Measurements from ENCODE around the gene SH2D7. TPM values are rescaled to one million over a fixed set of nuclear protein-coding genes. Genes with fewer than 3 reads are reported as not detected.

SH2D7 gene
- total RNA-seq, 2 experiments from 2014 or later, result not detected

- Mint-ChIP-seq H3K4me3 (no peak overlapping the region), H3K4me1 (peaks cover 17% of the 10 kb centered on the region), H3K36me3 (ENCODE audit: low read depth) (no peaks in the 10 kb centered on the region), H3K27ac (no peak overlapping the region), H3K9me3 (no peaks in the 10 kb centered on the region), H3K27me3 (no peaks in the 10 kb centered on the region)
- ChIA-PET CTCF (interaction anchor here (0.5 to 5.3 kb wide), 23 partner anchors 10 to 1011 kb away, joined by 3 to 41 read pairs (median 4); no protein-coding TSS in a partner anchor), POLR2A (interaction anchor here (0.6 kb wide), 2 partner anchors 13 to 597 kb away, joined by 3 read pairs; no protein-coding TSS in a partner anchor)
- no peak for DNase-seq
Observed at GRCh38 chr15:78112551-78112950, 20.2 kb downstream of the SH2D7 start.

GRCh38 chr15:78120523-78120922, 28.2 kb downstream of the SH2D7 start:
- Mint-ChIP-seq H3K9me3 (no peaks in the 10 kb centered on the region), H3K4me1 (peaks cover 2% of the 10 kb centered on the region), H3K4me3 (no peak overlapping the region), H3K27me3 (no peaks in the 10 kb centered on the region), H3K27ac (no peak overlapping the region), H3K36me3 (ENCODE audit: low read depth) (no peaks in the 10 kb centered on the region)
- ChIA-PET POLR2A (no interaction called here), CTCF (interaction anchor here (0.9 to 2.1 kb wide), 4 partner anchors 10 to 161 kb away, joined by 3 to 15 read pairs (median 4); partner anchors contain the start of gene CIB2)
- no peak for DNase-seq

GRCh38 chr15:78125267-78125666, 32.9 kb downstream of the SH2D7 start:
- no peak for DNase-seq
- ChIA-PET CTCF (interaction anchor here (1.3 to 1.4 kb wide), 2 partner anchors 12 to 80 kb away, joined by 3 read pairs; no protein-coding TSS in a partner anchor), POLR2A (no interaction called here)
- Mint-ChIP-seq H3K27me3 (no peaks in the 10 kb centered on the region), H3K9me3 (no peaks in the 10 kb centered on the region), H3K4me3 (no peak overlapping the region), H3K36me3 (ENCODE audit: low read depth) (no peaks in the 10 kb centered on the region), H3K27ac (no peak overlapping the region), H3K4me1 (peaks cover 3% of the 10 kb centered on the region)

- Mint-ChIP-seq H3K27me3 (no peaks in the 10 kb centered on the region), H3K9me3 (no peaks in the 10 kb centered on the region), H3K36me3 (ENCODE audit: low read depth) (no peaks in the 10 kb centered on the region), H3K4me3 (no peak overlapping the region), H3K4me1 (peaks cover 20% of the 10 kb centered on the region), H3K27ac (no peak overlapping the region)
- CTCF ChIA-PET, result interaction anchor here (1.1 to 3.0 kb wide), 3 partner anchors 14 to 68 kb away, joined by 3 to 15 read pairs (median 5); no protein-coding TSS in a partner anchor
- DNase-seq, result no peak
- POLR2A ChIA-PET, result no interaction called here
Observed at GRCh38 chr15:78127882-78128281, 35.5 kb downstream of the SH2D7 start.

DNA sequence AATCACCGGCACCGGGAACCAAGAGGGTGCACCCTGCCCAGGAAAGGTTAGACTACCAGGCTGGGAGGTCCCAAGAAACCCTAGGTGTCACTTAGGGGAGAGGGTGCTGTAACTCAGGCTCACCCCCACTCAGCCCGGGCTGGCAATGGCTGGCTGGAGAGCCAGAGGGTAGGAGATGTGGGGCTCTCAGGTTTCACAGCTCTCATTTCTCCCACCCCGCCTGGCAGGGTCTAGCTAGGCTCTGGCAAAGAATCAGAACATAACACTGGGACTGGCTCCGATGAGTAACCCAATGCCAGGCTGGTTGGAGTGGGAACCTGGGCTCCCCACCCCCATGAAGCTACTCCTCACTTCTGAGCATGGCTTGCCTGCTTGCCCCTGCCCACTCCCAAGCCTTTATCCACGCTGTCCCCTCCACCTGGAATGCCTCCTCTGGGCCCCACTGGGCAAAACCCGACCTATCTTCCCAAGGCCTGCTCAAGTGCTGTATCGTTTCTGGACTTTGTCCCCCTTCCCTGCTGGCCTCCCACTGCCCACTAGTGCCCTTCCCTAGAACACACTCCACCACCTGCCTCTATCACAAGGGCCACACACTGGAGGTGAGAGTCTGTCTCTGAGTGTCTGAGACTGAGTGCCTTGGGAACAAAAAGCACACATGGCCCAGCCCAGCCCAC, 36.9 kb downstream of the SH2D7 start:
- H3K27ac Mint-ChIP-seq, result peak overlapping the region; percentile 63
- no peaks in the 10 kb centered on the region for H3K9me3 Mint-ChIP-seq
- ChIA-PET POLR2A (no interaction called here), CTCF (interaction anchor here (0.7 to 3.0 kb wide), 4 partner anchors 8 to 66 kb away, joined by 3 to 15 read pairs (median 15); no protein-coding TSS in a partner anchor)
- no peak for DNase-seq
- H3K4me3 Mint-ChIP-seq, result no peak overlapping the region
- no peaks in the 10 kb centered on the region for H3K36me3 Mint-ChIP-seq (ENCODE audit: low read depth)
- H3K4me1 Mint-ChIP-seq, result peaks cover 26% of the 10 kb centered on the region
- H3K27me3 Mint-ChIP-seq, result no peaks in the 10 kb centered on the region

- H3K4me1 Mint-ChIP-seq, result peaks cover 26% of the 10 kb centered on the region
- peak overlapping the region; percentile 71 for H3K4me3 Mint-ChIP-seq
- CTCF ChIA-PET, result interaction anchor here (0.9 to 2.9 kb wide), 16 partner anchors 7 to 171 kb away, joined by 3 to 15 read pairs (median 6); no protein-coding TSS in a partner anchor
- no peak for DNase-seq
- H3K27ac Mint-ChIP-seq, result peak overlapping the region; percentile 7
- no peaks in the 10 kb centered on the region for H3K9me3 Mint-ChIP-seq
- no peaks in the 10 kb centered on the region for H3K27me3 Mint-ChIP-seq
- POLR2A ChIA-PET, result no interaction called here
- H3K36me3 Mint-ChIP-seq (ENCODE audit: low read depth), result no peaks in the 10 kb centered on the region
Observed at GRCh38 chr15:78129751-78130287, 37.5 kb downstream of the SH2D7 start.

GRCh38 chr15:78130466-78131294, 38.3 kb downstream of the SH2D7 start:
- H3K9me3 Mint-ChIP-seq, result no peaks in the 10 kb centered on the region
- CTCF ChIA-PET, result interaction anchor here (0.7 to 2.9 kb wide), 33 partner anchors 8 to 1070 kb away, joined by 3 to 15 read pairs (median 4); no protein-coding TSS in a partner anchor
- POLR2A ChIA-PET, result no interaction called here
- H3K27me3 Mint-ChIP-seq, result no peaks in the 10 kb centered on the region
- peak overlapping the region; percentile 66 for H3K27ac Mint-ChIP-seq
- peaks cover 26% of the 10 kb centered on the region for H3K4me1 Mint-ChIP-seq
- peak overlapping the region; percentile 71 for H3K4me3 Mint-ChIP-seq
- DNase-seq, result no peak
- H3K36me3 Mint-ChIP-seq (ENCODE audit: low read depth), result no peaks in the 10 kb centered on the region

GRCh38 chr15:78131295-78132061, 39.1 kb downstream of the SH2D7 start, which contains the start of gene CIB2:
CIB2 (minus strand) TSS chr15:78131445; CDS start chr15:78131215, 230 bp downstream.
- ChIA-PET POLR2A (no interaction called here), CTCF (interaction anchor here (0.7 to 2.9 kb wide), 35 partner anchors 8 to 1070 kb away, joined by 3 to 15 read pairs (median 4); no protein-coding TSS in a partner anchor)
- Mint-ChIP-seq H3K36me3 (ENCODE audit: low read depth) (no peaks in the 10 kb centered on the region), H3K4me3 (peak within 1 kb of the TSS; percentile 74), H3K27me3 (no peaks in the 10 kb centered on the region), H3K4me1 (peaks cover 26% of the 10 kb centered on the region), H3K27ac (peak within 1 kb of the TSS; percentile 82), H3K9me3 (no peaks in the 10 kb centered on the region)
- peak; percentile 74 for DNase-seq

GRCh38 chr15:78133801-78134200, 41.4 kb downstream of the SH2D7 start:
- no peak overlapping the region for H3K27ac Mint-ChIP-seq
- H3K4me3 Mint-ChIP-seq, result no peak overlapping the region
- CTCF ChIA-PET, result no interaction called here
- no peaks in the 10 kb centered on the region for H3K36me3 Mint-ChIP-seq (ENCODE audit: low read depth)
- H3K9me3 Mint-ChIP-seq, result no peaks in the 10 kb centered on the region
- H3K27me3 Mint-ChIP-seq, result no peaks in the 10 kb centered on the region
- POLR2A ChIA-PET, result interaction anchor here (0.7 kb wide), 1 partner anchor 64 kb away, joined by 4 read pairs; no protein-coding TSS in a partner anchor
- H3K4me1 Mint-ChIP-seq, result peaks cover 26% of the 10 kb centered on the region
- DNase-seq, result no peak

DNA sequence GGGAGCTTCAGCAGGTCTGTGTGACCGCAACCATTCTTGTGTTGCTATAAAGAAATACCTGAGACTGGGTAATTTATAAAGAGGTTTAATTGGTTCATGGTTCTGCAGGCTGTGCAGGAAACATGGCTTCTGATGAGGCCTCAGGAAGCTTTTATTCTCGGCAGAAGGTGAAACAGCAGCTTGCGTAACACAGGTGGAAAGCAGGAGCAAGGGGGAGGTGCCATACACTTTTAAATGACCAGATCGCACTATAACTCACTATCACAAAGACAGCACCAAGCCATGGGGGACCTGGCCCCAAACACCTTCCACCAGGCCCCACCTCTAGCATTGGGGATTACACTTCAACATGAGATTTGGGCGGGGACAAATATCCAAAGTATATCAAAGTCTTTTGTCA, 47.2 kb downstream of the SH2D7 start:
- POLR2A ChIA-PET, result no interaction called here
- DNase-seq, result no peak

DNA sequence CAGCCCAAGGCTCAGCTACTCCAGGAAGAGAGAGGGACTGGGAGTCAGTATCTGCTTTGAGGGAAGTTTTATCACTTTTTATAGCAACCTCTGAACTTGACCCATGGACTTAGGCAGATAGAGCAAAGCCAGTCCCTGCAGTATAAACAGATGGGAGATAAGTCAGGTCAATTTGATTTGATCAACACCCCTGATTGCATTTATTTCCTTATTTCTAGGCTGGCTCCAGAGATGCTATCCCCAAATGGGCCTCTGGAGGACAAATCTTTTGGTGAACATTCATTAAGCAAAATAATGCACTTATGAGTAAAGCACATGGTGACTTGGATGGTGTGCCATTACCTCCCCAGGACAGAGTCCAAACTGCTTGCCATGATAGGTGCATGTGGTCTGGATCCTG, 47.9 kb downstream of the SH2D7 start:
- ChIA-PET CTCF (interaction anchor here (1.6 to 1.9 kb wide), 2 partner anchors 15 to 56 kb away, joined by 3 to 5 read pairs; no protein-coding TSS in a partner anchor), POLR2A (no interaction called here)
- no peak overlapping the region for H3K27ac Mint-ChIP-seq
- DNase-seq, result no peak
- no peaks in the 10 kb centered on the region for H3K4me1 Mint-ChIP-seq
- H3K27me3 Mint-ChIP-seq, result no peaks in the 10 kb centered on the region
- no peak overlapping the region for H3K4me3 Mint-ChIP-seq
- no peaks in the 10 kb centered on the region for H3K9me3 Mint-ChIP-seq
- no peaks in the 10 kb centered on the region for H3K36me3 Mint-ChIP-seq (ENCODE audit: low read depth)

More for the DNA sequence above, 47.2 kb downstream of the SH2D7 start:
- CTCF ChIA-PET, result interaction anchor here (1.3 to 1.9 kb wide), 4 partner anchors 9 to 56 kb away, joined by 3 to 6 read pairs (median 5); partner anchors contain the start of gene CIB2
- no peak overlapping the region for H3K27ac Mint-ChIP-seq
- no peaks in the 10 kb centered on the region for H3K9me3 Mint-ChIP-seq
- H3K27me3 Mint-ChIP-seq, result no peaks in the 10 kb centered on the region
- no peaks in the 10 kb centered on the region for H3K4me1 Mint-ChIP-seq
- no peak overlapping the region for H3K4me3 Mint-ChIP-seq
- H3K36me3 Mint-ChIP-seq (ENCODE audit: low read depth), result no peaks in the 10 kb centered on the region

DNA sequence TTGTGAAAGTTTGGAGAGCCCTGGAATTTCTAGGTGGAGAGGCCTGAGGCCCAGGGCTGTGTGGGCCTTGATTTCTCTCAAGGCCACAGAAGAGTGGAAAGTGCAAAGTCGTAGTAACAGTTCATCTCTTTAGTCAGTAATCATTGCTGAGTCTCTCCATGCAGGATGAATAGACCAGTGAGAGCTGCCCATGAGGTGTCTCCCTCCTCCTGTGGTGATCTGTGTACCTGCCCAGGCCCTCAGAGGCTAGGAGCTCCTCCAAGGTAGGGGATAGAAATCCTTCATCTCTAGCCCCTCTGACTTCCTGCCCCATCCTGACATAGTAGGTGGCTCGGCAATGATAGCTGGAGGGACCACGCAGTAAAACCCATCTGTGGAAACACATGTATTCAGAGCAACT, 50.0 kb downstream of the SH2D7 start:
- ChIA-PET CTCF (no interaction called here), POLR2A (no interaction called here)
- DNase-seq, result no peak
- no peaks in the 10 kb centered on the region for H3K27me3 Mint-ChIP-seq
- peaks cover 2% of the 10 kb centered on the region for H3K4me1 Mint-ChIP-seq
- no peaks in the 10 kb centered on the region for H3K9me3 Mint-ChIP-seq
- no peak overlapping the region for H3K27ac Mint-ChIP-seq
- no peaks in the 10 kb centered on the region for H3K36me3 Mint-ChIP-seq (ENCODE audit: low read depth)
- no peak overlapping the region for H3K4me3 Mint-ChIP-seq
